PC-3 (cell line): Measurements from ENCODE around the gene GOLGA6L25. TPM values are rescaled to one million over a fixed set of nuclear protein-coding genes. Genes with fewer than 3 reads are reported as not detected.
"Not testable (repeated sequence)": the region's sequence is repeated elsewhere in the genome, so short reads cannot be mapped to it uniquely, and the experiment has no call there.

Source experiments
- ATAC-seq: fragments of 200-7000 bp; cut with Tn5 transposase; 2 replicates; pipeline ENCODE4 v1.9.1; 2020; ENCODE audit warnings: mild to moderate bottlenecking, moderate library complexity
- Bru-seq: library from RNA; stranded (reverse); fragments of 400-500 nt; gene quantifications from one replicate; lab custom pipeline; 2021; lab: Mats Ljungman, UMichigan
- BruChase-seq, 2 experiments: library from RNA; stranded (reverse); fragments of 400-500 nt; gene quantifications; one replicate each; lab custom pipeline; 2021; lab: Mats Ljungman, UMichigan
- BruUV-seq: library from RNA; stranded (reverse); fragments of 400-500 nt; replicated peaks from 2 replicates; lab custom pipeline; 2021; lab: Mats Ljungman, UMichigan
- CTCF ChIA-PET: fragments of 300-600 bp; sonication (Branson Sonifier 250); formaldehyde crosslinking; loops from one replicate; lab custom pipeline; 2022; ENCODE audit warnings: antibody characterized with exemption; lab: Charles Lee
- POLR2A ChIA-PET: fragments of 300-600 bp; sonication (Branson Sonifier 250); formaldehyde crosslinking; loops from one replicate; lab custom pipeline; 2022; ENCODE audit warnings: antibody characterized with exemption; ENCODE audit not compliant: unreplicated experiment; lab: Charles Lee
- DNase-seq: peaks from one replicate; pipeline ENCODE4 v3.0.0-alpha.2; 2015
- H2AFZ ChIP-seq: fragments of 300-600 bp; sonication (generic); 2 replicates; pipeline ENCODE4 v1.6.0; 2016; ENCODE audit warnings: antibody characterized with exemption, low read length
- H3F3A ChIP-seq: fragments of 300-600 bp; sonication (generic); one replicate; pipeline ENCODE4 v1.6.0; 2017; ENCODE audit warnings: antibody characterized with exemption, low read length, control low read depth, mild to moderate bottlenecking; ENCODE audit not compliant: unreplicated experiment
- H3K27ac ChIP-seq: fragments of 300-600 bp; sonication (generic); 2 replicates; pipeline ENCODE4 v1.5.1; 2016; ENCODE audit warnings: mild to moderate bottlenecking, low read length
- H3K27me3 ChIP-seq: fragments of 300-600 bp; sonication (generic); 2 replicates; pipeline ENCODE4 v1.6.1; 2016; ENCODE audit warnings: low read length, mixed read lengths
- H3K36me3 ChIP-seq: fragments of 300-600 bp; sonication (generic); 2 replicates; pipeline ENCODE4 v1.6.1; 2016; ENCODE audit warnings: low read depth, mixed run types, low read length, mixed read lengths
- H3K4me1 ChIP-seq: fragments of 300-600 bp; sonication (generic); 2 replicates; pipeline ENCODE4 v1.5.1; 2016; ENCODE audit warnings: low read length; ENCODE audit not compliant: insufficient read depth
- H3K4me2 ChIP-seq: fragments of 300-600 bp; sonication (generic); 2 replicates; pipeline ENCODE4 v1.6.0; 2016; ENCODE audit warnings: low read length
- H3K4me3 ChIP-seq: fragments of 300-600 bp; sonication (generic); 2 replicates; pipeline ENCODE4 v1.5.1; 2016; ENCODE audit warnings: mild to moderate bottlenecking, low read length, mixed read lengths
- H3K79me2 ChIP-seq: fragments of 300-600 bp; sonication (generic); 2 replicates; pipeline ENCODE4 v1.6.1; 2017; ENCODE audit warnings: low read length, mixed read lengths
- H3K9ac ChIP-seq: fragments of 300-600 bp; sonication (generic); 2 replicates; pipeline ENCODE4 v1.6.0; 2016; ENCODE audit warnings: mild to moderate bottlenecking, low read length
- H3K9me2 ChIP-seq: fragments of 300-600 bp; sonication (generic); replicated peaks from 2 replicates; pipeline ENCODE4 v1.6.1; 2016; ENCODE audit warnings: mixed run types, low read length, mixed read lengths
- H3K9me3 ChIP-seq: fragments of 300-600 bp; sonication (generic); 2 replicates; pipeline ENCODE4 v1.6.1; 2016; ENCODE audit warnings: low read length, mixed read lengths
- H4K20me1 ChIP-seq: fragments of 300-600 bp; sonication (generic); 2 replicates; pipeline ENCODE4 v1.6.1; 2016; ENCODE audit warnings: low read length, mixed read lengths
- intact Hi-C: fragments of 100-400 bp; cut with micrococcal nuclease; formaldehyde crosslinking; loops from 2 replicates; pipeline ENCODE4 v1.9.0; 2023
- long read RNA-seq: library from polyadenylated mRNA; unstranded; transcript quantifications from one replicate; pipeline ENCODE4 v2.0.0, GENCODE V29; 2021; ENCODE audit not compliant: unreplicated experiment
- total RNA-seq: library from RNA; depleted of rRNA; stranded (reverse); fragments of >200 nt; gene quantifications from 2 replicates; pipeline ENCODE4 v1.2.3, GENCODE V29; 2014; rRNA removed

The GOLGA6L25 gene, protein sequence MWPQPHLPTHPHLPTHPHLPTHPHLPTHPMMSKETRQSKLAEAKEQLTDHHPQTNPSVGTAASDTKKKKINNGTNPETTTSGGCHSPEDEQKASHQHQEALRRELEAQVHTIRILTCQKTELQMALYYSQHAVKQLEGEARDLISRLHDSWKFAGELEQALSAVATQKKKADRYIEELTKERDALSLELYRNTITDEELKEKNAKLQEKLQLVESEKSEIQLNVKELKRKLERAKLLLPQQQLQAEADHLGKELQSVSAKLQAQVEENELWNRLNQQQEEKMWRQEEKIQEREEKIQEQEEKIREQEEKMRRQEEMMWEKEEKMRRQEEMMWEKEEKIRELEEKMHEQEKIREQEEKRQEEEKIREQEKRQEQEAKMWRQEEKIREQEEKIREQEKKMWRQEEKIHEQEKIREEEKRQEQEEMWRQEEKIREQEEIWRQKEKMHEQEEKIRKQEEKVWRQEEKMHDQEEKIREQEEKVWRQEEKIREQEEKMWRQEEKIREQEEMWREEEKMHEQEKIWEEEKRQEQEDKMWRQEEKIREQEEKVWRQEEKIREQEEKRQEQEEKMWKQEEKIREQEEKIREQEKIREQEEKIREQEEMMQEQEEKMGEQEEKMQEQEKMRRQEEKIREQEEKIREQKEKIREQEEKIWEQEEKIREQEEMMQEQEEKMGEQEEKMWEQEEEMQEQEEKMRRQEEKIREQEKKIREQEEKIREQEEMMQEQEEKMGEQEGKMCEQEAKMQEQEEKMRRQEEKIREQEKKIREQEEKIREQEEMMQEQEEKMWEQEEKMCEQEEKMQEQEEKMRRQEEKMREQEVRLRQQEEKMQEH
- not detected in 2 replicates for total RNA-seq
- Bru-seq, nascent RNA, result not detected
- not detected for BruChase-seq, experiment 1, labeled RNA remaining after a 6-hour chase
- BruChase-seq, experiment 2, labeled RNA remaining after a 2-hour chase, result not detected
- long read RNA-seq, result 0 reads

DNA sequence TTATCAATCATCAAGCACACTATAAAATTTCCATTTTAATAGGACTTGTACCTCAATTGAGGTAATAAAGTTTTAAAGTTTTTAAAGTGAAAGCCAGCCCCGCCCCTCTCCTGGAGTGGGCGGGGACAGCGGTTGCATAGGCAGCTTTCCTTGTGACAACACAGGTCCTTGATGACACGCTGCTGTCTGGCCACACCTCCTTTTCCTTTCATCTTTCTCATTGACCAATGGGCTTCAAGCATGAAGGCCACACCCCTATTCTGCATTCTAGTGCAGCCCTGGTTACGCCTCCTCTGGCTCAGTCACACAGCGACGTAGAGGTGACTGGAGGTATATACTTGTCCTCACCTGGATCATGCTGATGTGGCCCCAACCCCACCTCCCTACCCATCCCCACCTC, at the start of gene GOLGA6L25:
Gene GOLGA6L25, plus strand, starts transcription at position 301 of the 400 bp plus-strand sequence. Its CDS starts 61 bp downstream, at position 362.
- DNase-seq, H3K27ac ChIP-seq, POLR2A ChIA-PET, H3K4me1 ChIP-seq, BruUV-seq, ATAC-seq, H3K27me3 ChIP-seq, H3K36me3 ChIP-seq, H3K9me2 ChIP-seq, H3K4me2 ChIP-seq, H4K20me1 ChIP-seq, H3F3A ChIP-seq, H3K9ac ChIP-seq, CTCF ChIA-PET, H3K4me3 ChIP-seq, H2AFZ ChIP-seq, intact Hi-C loops, H3K9me3 ChIP-seq, H3K79me2 ChIP-seq: not testable (repeated sequence)

DNA sequence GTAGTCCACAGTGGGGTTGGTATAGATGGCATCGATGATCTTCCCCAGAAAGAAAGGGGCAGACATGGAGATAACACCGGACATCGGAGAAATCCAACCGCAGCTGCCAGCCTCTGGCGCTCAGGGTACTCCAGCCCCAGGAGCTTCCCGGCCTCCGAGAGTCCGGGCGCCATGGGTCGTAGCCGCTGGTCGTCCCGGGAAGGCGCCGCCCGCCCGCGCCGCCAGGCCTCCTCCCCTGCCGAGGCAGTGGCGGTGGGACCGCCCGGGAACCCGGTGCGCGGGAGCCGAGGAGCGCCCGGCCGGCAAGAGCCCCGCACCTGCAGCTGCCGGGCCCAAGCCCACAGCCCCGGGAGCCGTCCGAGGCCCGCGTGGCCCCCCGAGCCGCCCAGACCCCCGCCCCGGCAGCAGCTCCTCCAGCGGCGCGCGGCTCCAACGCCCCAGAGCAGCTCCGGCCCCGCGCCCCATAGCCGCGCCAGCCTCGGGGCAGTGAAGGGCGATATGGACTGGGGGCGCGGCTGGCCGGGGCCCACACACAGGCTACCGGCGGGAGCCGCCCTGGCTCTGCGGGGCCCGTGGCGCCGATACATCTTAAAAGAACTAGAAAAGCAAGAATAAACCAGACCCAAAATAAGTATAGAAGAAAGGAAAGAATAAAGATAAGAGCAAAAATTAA, 45.0 kb upstream of the GOLGA6L25 start:
- H3K9ac ChIP-seq, H3K4me3 ChIP-seq, H2AFZ ChIP-seq, POLR2A ChIA-PET, H3K9me2 ChIP-seq, ATAC-seq, intact Hi-C loops, H3K4me2 ChIP-seq, H3F3A ChIP-seq, BruUV-seq, H4K20me1 ChIP-seq, H3K79me2 ChIP-seq, H3K9me3 ChIP-seq, H3K36me3 ChIP-seq, H3K27me3 ChIP-seq, CTCF ChIA-PET, DNase-seq, H3K27ac ChIP-seq, H3K4me1 ChIP-seq: not testable (repeated sequence)

DNA sequence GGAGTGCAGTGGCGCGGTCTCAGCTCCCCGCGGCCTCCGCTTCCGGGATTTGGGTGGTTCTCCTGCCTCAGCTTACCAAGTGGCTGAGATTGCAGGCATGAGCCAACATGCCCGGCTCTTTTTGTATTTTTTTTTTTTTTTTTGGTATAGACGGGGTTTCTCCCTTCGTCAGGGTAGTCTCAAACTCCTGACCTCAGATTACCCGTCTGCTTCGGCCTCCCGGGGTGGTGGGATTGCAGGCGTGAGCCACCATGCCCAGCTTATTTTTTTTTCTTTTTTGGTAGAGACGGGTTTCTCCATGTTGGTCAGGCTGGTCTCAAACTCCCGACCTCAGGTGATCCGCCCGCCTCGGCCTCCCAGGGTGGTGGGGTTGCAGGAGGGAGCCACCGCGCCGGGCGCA, 39.2 kb upstream of the GOLGA6L25 start:
- DNase-seq, H3K27ac ChIP-seq, POLR2A ChIA-PET, H4K20me1 ChIP-seq, H3K9ac ChIP-seq, H3K4me2 ChIP-seq, H3K9me3 ChIP-seq, BruUV-seq, H3K4me3 ChIP-seq, H3K36me3 ChIP-seq, H3K79me2 ChIP-seq, H2AFZ ChIP-seq, H3K27me3 ChIP-seq, H3K9me2 ChIP-seq, H3K4me1 ChIP-seq, intact Hi-C loops, CTCF ChIA-PET, H3F3A ChIP-seq, ATAC-seq: not testable (repeated sequence)

DNA sequence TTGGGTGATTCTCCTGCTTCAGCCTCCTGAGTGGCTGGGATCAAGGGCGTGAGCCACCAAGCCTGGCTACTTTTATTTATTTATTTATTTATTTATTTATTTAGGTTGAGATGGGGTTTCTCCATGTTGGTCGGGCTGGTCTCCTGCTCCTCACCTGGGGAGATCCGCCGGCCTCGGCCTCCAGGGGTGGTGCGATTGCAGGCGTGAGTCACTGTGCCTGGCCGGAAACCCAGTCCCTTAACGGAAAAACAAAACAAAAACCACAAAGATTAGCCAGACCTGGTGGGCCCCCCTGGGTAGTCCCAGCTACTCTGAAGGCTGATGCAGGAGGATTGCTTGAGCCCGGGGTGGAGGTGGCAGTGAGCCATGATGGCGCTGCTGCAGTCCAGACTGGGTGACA, 38.2 kb upstream of the GOLGA6L25 start:
- intact Hi-C loops, CTCF ChIA-PET, BruUV-seq: not testable (repeated sequence)

DNA sequence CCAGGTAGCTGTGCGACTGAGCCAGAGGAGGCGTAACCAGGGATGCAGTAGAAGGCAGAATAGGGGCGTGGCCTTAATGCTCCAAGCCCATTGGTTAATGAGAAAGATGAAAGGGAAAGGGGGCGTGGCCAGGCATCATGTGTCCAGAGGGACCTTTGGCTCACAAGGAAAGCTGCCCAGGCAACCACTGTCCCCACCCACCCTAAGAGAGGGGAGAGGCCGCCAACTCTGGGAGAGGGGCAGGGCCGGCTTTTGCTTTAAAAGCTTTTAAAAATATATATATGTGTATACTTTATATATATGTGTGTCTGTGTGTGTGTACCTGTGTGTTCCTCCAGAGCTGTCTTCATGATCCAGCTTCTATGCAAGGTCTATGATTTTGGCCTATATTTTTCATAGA, 20.4 kb upstream of the GOLGA6L25 start, which contains the start of gene GOLGA8G:
Gene GOLGA8G, minus strand, starts transcription at position 18 of the 400 bp plus-strand sequence. CDS start 62 bp downstream, outside the sequence.
- H3K36me3 ChIP-seq, H3K4me1 ChIP-seq, H4K20me1 ChIP-seq, H2AFZ ChIP-seq, H3K27me3 ChIP-seq, ATAC-seq, CTCF ChIA-PET, H3K27ac ChIP-seq, H3F3A ChIP-seq, H3K79me2 ChIP-seq, BruUV-seq, H3K9ac ChIP-seq, H3K9me2 ChIP-seq, POLR2A ChIA-PET, H3K4me3 ChIP-seq, H3K9me3 ChIP-seq, H3K4me2 ChIP-seq, DNase-seq, intact Hi-C loops: not testable (repeated sequence)

More for the DNA sequence above, 38.2 kb upstream of the GOLGA6L25 start:
- DNase-seq, H3K4me3 ChIP-seq, H3K4me1 ChIP-seq, H3K9ac ChIP-seq, H3K79me2 ChIP-seq, H3K36me3 ChIP-seq, H3K9me3 ChIP-seq, H3K27me3 ChIP-seq, ATAC-seq, H3K4me2 ChIP-seq, H3F3A ChIP-seq, H4K20me1 ChIP-seq, POLR2A ChIA-PET, H3K9me2 ChIP-seq, H3K27ac ChIP-seq, H2AFZ ChIP-seq: not testable (repeated sequence)

DNA sequence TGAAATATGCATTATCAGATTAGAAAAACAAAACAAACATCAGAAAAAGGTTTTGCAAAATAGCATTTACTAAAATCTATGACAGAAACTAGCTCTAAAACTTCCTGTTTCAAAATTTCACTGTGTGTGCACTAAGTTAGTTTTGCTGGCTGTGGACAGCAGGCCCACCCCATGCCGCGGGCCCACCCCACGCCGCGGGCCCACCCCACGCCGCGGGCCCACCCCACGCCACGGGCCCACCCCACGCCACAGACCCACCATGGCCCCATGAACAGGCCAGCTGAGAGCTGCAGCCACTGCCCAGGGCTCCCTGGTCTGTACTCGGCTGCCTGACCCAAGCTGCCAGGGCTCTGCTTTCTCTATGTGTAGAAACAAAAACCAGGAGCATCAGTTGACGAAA, 20.0 kb downstream of the GOLGA6L25 start:
- H3K4me1 ChIP-seq, H3K27ac ChIP-seq, DNase-seq, H3K4me3 ChIP-seq, H3K9me3 ChIP-seq, CTCF ChIA-PET, intact Hi-C loops, H3K9ac ChIP-seq, H2AFZ ChIP-seq, H3K36me3 ChIP-seq, H3K4me2 ChIP-seq, H3K27me3 ChIP-seq, H3K79me2 ChIP-seq, BruUV-seq, ATAC-seq, H3K9me2 ChIP-seq, POLR2A ChIA-PET, H4K20me1 ChIP-seq, H3F3A ChIP-seq: not testable (repeated sequence)
